HG03442 (cell line): Measurements from ENCODE around the gene LARP1.

Experiments
- ATAC-seq: cut with Tn5 transposase; IDR thresholded peaks from one replicate; pipeline ENCODE4 v1.9.1; 2021; ENCODE audit warnings: mild to moderate bottlenecking, moderate library complexity; ENCODE audit not compliant: unreplicated experiment

Gene LARP1

GRCh38 chr5:154788212-154788611 is 33.0 kb downstream of the LARP1 start:
- no peak for ATAC-seq

- peak; percentile 74 for ATAC-seq
Observed at GRCh38 chr5:154791535-154791934, 36.4 kb downstream of the LARP1 start.

DNA sequence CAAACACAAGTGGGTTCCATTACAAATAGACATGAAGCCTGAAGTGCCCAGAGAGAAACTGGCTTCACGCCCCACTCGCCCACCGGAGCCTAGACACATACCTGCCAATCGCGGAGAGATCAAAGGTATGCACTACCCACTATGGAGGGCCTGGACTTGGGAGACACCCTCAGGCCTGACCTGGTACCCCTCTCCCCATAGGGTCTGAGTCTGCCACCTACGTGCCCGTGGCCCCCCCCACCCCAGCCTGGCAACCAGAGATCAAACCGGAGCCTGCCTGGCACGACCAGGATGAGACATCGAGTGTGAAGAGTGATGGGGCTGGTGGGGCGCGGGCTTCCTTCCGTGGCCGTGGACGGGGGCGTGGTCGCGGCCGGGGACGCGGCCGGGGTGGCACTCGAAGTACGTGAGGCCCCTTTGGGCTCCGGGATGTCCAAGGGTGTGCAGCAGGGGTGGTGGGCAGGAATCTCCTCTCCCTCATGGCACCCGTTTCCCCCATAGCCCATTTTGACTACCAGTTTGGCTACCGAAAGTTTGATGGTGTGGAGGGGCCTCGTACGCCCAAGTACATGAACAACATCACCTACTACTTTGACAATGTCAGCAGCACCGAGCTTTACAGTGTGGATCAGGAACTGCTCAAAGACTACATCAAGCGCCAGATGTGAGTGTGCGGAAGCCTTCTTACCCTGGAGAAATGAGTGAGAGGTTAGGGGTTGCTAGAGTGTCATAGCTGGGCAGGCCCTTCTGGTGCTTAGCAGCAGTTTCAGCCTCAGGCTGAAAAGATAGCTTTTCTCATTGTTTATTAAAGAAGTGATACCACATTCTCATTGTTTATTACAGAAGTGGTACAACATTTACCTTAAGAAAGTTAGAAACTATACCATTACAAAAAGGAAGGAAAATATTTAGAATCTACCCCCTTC is 38.7 kb downstream of the LARP1 start:
- ATAC-seq: no peak

GRCh38 chr5:154794525-154795234 is 39.5 kb downstream of the LARP1 start:
- ATAC-seq: no peak

DNA sequence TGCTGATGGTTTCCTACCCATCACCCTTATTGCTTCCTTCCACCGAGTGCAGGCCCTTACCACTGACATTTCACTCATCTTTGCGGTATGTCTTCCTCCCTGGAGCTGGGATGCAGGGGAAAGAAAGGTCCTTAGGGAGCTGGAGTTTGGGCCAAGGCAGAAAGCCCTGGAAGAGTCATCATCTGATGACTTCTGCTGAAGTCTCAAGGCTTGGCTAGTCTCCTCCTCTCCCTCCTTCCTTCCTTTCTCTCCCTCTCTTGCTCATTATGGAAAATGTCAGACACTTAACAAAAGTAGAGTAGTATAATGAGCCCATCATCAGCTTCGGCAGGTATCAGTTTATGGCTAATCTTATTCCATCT is 40.0 kb downstream of the LARP1 start:
- no peak for ATAC-seq

GRCh38 chr5:154797762-154798161 is 42.6 kb downstream of the LARP1 start:
- no peak for ATAC-seq

DNA sequence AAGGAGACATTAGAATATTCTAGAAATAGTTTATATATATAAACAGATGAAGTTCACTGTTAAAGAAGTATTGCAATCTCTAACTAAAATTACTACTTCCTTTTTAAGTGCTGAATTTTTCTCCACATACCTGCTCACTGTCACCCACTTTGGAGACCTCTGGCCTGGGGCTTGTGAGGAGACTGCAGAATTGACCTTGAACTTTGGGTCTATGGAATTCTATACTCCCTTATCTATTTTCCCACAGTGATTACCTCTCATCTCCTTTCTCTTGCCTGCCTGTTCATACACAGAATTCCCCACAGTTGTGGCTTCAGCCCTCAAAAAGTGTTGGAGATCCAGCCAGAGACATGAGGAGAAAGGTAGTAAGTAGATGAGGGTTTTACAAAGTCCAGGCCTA is 45.4 kb downstream of the LARP1 start:
- no peak for ATAC-seq

DNA sequence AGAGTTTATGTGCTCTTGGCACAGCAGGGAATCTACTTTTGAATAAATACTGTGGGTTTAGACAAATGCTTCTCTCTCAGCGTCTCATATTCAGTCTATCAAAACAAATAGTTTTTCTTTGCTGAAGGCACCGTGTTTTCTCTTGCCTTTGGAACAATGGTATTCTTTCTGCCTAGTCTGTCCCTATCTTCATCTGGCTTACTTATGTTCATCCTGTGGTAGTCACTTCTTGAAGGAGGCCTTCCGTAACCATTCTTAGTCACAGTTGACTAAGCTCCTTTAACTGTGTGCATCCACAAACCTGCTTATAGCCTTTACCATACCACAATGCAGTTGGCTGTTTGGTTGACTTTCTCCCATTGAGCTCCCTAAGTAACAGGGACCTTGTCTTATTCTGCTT is 45.9 kb downstream of the LARP1 start:
- no peak for ATAC-seq

DNA sequence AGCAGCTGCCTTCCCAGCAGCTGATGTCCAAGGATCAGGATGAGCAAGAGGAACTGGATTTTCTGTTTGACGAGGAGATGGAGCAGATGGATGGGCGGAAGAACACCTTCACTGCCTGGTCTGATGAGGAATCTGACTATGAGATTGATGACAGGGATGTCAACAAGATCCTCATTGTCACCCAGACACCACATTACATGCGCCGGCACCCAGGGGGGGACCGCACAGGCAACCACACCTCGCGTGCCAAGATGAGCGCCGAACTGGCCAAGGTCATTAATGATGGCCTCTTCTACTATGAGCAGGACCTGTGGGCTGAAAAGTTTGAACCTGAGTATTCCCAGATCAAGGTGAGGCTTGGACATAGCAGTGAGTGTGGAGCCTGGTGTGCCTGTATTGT is 46.9 kb downstream of the LARP1 start:
- no peak for ATAC-seq

DNA sequence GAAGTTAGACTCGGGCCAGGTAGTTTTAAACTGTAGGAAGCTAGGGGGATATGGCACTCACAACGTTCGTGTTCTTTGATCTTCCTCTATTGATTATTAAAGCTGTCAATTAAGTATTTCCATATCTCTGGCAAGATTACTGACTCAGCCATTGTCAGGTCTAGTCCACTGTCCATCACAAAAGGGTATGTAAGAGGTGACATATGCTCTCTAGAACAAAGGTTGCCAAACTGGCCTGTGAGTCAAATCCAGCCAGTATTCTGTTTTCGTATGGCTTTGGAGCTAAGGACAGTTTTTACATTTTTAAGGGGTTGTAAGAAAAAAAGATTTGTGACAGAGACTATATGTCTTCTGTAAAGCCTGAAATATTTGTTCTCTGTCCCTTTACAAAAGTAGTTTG is 51.0 kb downstream of the LARP1 start:
- ATAC-seq: no peak

- no peak for ATAC-seq
Observed at GRCh38 chr5:154811239-154811638, 56.1 kb downstream of the LARP1 start.

- peak; percentile 79 for ATAC-seq
Observed at GRCh38 chr5:154811653-154812465, 56.7 kb downstream of the LARP1 start.

DNA sequence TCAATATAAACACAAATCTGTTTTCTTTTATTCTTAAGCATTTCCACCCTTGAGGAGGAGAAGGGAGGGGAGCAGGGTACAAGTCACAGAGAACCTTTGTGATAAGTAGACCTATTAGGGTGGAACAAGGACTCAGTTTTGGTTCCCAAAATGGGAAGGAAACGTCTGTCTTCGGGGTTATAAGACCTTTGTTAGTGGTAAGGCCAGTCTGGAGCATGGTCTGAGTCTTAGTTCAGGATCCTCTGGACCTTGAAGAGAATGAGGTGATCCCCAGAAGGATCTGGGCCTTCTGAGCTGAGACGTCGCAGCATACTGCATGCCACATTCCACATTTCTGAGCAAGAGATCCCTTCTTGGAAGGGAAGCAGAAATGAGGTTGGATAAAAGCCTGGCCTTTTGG is 58.0 kb downstream of the LARP1 start:
- no peak for ATAC-seq

- no peak for ATAC-seq
Observed at GRCh38 chr5:154813736-154814135, 58.6 kb downstream of the LARP1 start.

- ATAC-seq: no peak
Observed at GRCh38 chr5:154815025-154815424, 59.8 kb downstream of the LARP1 start.

- no peak for ATAC-seq
Observed at GRCh38 chr5:154815684-154816247, 60.6 kb downstream of the LARP1 start.

GRCh38 chr5:154816891-154817492 is 61.8 kb downstream of the LARP1 start:
- no peak for ATAC-seq

DNA sequence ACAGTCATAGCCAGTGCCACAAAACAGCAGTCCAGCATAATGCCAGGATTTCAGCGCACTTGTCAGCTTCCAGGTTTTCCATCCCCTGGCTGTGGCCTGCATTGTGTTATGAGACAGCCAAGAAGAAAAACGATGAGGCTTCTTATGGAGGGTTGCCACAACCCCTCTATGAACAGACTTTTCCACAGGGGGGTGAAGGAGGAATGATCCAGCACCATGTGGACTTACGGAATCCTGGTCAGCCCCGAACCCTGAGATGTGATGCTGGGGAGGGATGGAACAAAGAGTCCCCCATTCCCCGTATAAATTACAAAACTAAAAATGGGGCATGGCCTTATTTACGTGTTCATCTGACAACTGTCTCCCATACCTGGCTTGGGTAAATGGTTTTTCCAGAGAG is 62.6 kb downstream of the LARP1 start:
- ATAC-seq: no peak

DNA sequence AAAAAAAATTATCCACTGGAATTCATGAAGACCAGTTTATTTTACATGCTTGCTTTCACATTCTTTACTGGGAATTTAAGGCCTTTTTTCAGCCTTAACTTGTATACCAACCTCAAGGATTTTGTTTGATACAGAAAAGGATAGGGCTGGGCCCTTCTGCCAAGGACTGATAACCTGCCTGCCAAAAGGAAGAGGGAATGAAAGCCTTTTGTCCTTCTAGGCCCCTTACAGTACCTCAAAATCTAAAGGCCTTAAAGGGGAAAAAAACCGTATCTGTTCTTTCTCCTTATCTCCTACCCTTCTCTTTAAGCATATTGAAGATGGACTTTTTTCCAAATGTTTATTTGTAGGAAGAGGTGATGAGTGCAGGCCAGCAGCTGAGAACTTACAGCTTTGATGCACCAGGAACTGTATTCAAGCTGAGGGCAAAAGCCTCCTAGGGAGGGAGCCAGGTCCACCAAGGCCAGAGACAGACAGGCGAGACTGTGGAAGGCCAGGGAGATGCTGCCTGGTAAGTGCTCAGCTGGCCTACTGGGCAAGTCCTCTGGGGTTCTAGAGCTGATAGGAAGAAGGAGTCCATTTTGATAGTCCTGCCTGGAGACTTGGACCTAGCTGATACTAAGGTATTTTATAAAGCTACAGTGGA is 63.4 kb downstream of the LARP1 start:
- ATAC-seq: no peak

DNA sequence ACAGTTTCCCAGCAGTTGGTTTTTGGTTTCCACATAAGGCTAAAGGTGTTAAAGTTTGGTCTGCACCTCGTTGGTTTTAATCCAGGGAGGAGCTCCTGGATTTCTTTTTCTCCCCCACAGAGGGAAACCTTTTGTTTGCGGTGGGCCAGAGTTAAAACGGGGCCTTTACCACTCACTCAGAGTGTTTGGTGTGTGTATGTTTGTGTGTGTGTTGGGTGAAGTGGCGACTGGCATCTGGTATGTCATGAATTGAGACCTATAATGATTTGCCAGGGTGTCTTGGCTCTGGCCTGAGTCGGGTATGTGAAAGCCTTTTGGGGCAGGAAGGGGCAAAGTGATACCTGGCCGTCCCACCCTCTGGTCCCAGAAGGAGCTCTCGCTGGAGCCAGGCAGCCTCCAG is 64.4 kb downstream of the LARP1 start:
- ATAC-seq: no peak
